Spleen (tissue), 11 donors: ENCODE data around the gene TSC22D4. TPM values are rescaled to one million over a fixed set of nuclear protein-coding genes. Genes with fewer than 3 reads are reported as not detected.
A peak's percentile ranks its signal among the peaks of the same experiment; 100 is the strongest.

Source experiments
- DNase-seq: peaks from one replicate; pipeline ENCODE4 v3.0.0-alpha.2; 2020
- H3K27ac ChIP-seq, 8 donors: fragments of 200-600 bp; sonication (generic) in 7 of 8; 1 replicate in 4 of 8; 2 replicates in 4 of 8; pipeline versions ENCODE4 v1.5.0 to v1.8.0; 2016 to 2021; ENCODE audit warnings: inconsistent platforms in 4 of 8, mild to moderate bottlenecking in 4 of 8, moderate library complexity in 1 of 8
- H3K27me3 ChIP-seq, 7 donors: fragments of 200-600 bp; sonication (generic) in 6 of 7; replicated peaks in 1 of 7; 1 replicate in 4 of 7; 2 replicates in 3 of 7; pipeline versions ENCODE4 v1.5.0 to v1.8.0; 2016 to 2021; ENCODE audit warnings: inconsistent platforms in 3 of 7, mild to moderate bottlenecking in 1 of 7
- H3K36me3 ChIP-seq, 6 donors: fragments of 200-600 bp; sonication (generic) in 5 of 6; 1 replicate in 4 of 6; 2 replicates in 2 of 6; pipeline versions ENCODE4 v1.5.0 to v1.8.0; 2016 to 2021; ENCODE audit warnings: inconsistent platforms in 2 of 6
- H3K4me1 ChIP-seq, 6 donors: fragments of 200-600 bp; sonication (generic) in 5 of 6; 1 replicate in 3 of 6; 2 replicates in 3 of 6; pipeline versions ENCODE4 v1.5.0 to v1.8.0; 2016 to 2021; ENCODE audit warnings: inconsistent platforms in 3 of 6
- H3K4me3 ChIP-seq, 8 donors: fragments of 200-600 bp; sonication (generic) in 7 of 8; 1 replicate in 4 of 8; 2 replicates in 4 of 8; pipeline versions ENCODE4 v1.5.0 to v1.8.0; 2016 to 2021; ENCODE audit warnings: inconsistent platforms in 4 of 8, mild to moderate bottlenecking in 4 of 8, moderate library complexity in 2 of 8
- H3K9me3 ChIP-seq, 8 donors: fragments of 200-600 bp; sonication (generic) in 7 of 8; 1 replicate in 4 of 8; 2 replicates in 4 of 8; pipeline versions ENCODE4 v1.5.0 to v1.8.0; 2016 to 2021; ENCODE audit warnings: inconsistent platforms in 4 of 8
- POLR2A ChIP-seq, 3 donors: fragments of 450-650 bp; IDR thresholded peaks; one replicate each; pipeline ENCODE4 v1.5.1; 2017; ENCODE audit warnings: antibody characterized with exemption in 3 of 3, mild to moderate bottlenecking in 1 of 3
- POLR2AphosphoS5 ChIP-seq, 3 donors: sonication (generic); formaldehyde crosslinking; IDR thresholded peaks; one replicate each; pipeline ENCODE4 v1.5.1; 2017; ENCODE audit warnings: antibody characterized with exemption in 3 of 3
- WGBS, 5 donors: extraction: QIAGEN DNeasy Blood & Tissue Kit in 3 of 5; methylation state at CpG; one replicate each; pipeline versions ENCODE4 v1.1.5 to v1.1.7; 2013 to 2018; 5-methylcytosine and 5-hydroxymethylcytosine counted together
- intact Hi-C: fragments of 100-400 bp; cut with DNase I; formaldehyde crosslinking; loops from one replicate; pipeline ENCODE4 v1.15.0; 2023; ENCODE audit warnings: low total_unique reads
- polyA plus RNA-seq, 3 donors: library from polyadenylated mRNA; stranded (reverse); fragments of 200-250 nt; gene quantifications; one replicate each; pipeline ENCODE4 v1.2.1, GENCODE V29; 2013
- total RNA-seq, 7 donors: library from RNA; depleted of rRNA in 3 of 7; stranded (reverse); fragments of >200 nt in 3 of 7; fragmentation: NEBNext Ultra II Directional in 4 of 7; extraction: Animal tissue kit (Norgen Biotek cat#: 25700) in 4 of 7; gene quantifications; one replicate each; pipeline versions ENCODE4 v1.1.0 to v1.2.1, GENCODE V29; 2016 to 2021
- TF ChIP-seq, protein P1 (sequence below), 11 experiments: fragments of 200-600 bp in 7 of 11; fragments of 450-650 bp in 4 of 11; sonication (generic) in 4 of 11; IDR thresholded peaks in 8 of 11; conservative IDR thresholded peaks in 3 of 11; 1 replicate in 7 of 11; 2 replicates in 4 of 11; pipeline versions ENCODE4 v1.4.0 to v1.8.0; 2016 to 2021; ENCODE audit warnings: antibody characterized with exemption in 11 of 11, inconsistent platforms in 4 of 11, mild to moderate bottlenecking in 1 of 11
- donor health status: healthy with polysubstance abuse.
- donor health status: DM: no; HTN: no; CAD: no; lungs with moderate emphysema.
- donor health status: DM: no; HTN: no; CAD: no.
- donor health status: Bipolar disorder and iron deficiency.
- donor health status: healthy.
- donor health status: DM: no; HTN: no; CAD: no.
- donor health status: DM: yes; HTN: yes; CAD: no.

Gene TSC22D4
- total and polyA plus RNA-seq, 10 donors = 57.2 to 119 (median 94.8) TPM

DNA sequence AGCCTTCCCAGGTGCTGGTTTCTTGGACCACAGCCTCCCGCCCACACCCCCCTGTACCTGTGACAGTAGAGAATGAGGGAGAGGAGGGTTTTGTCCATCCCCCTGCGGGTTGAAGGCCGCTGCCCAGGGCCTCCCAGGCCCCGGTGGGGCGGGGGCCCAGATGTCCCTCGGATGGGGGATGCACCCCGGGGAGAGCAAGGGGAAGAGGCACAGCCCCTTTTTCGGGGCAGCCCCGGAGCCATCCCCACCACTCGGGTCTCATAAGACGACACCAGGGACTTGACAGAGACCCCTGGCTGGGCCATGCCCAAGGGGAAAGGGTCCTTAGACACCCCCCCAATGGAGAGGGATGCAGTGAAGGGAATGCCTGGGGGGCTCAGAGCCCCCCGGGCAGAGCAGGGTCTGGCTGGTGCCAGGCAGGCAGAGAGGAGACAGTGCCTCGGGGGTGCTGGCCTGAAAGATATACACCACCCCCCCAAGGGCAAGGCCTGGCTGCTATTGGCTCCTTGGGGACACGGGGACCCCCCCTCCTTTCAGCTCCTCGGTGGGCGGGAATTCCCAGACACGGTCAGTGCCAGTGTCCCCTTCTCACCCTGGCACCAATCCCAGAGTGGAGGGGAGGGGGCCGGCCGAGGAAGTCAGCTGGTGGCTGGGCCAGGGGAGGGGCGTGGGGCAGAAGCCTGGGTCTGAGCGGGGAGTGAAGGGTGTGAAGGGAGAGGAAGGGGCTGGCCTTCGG lies 11.2 kb downstream of the TSC22D4 start:
- intact Hi-C loops = loop anchor here (2.0 kb wide), 1 partner anchor 95 kb away; no protein-coding TSS in a partner anchor
- DNase-seq = peak; percentile 76
- peak in 1 of 3 donors; percentile 47 for TF ChIP-seq POLR2AphosphoS5 (IDR thresholded peaks at IDR 0.05)
- TF ChIP-seq, protein P1, sequence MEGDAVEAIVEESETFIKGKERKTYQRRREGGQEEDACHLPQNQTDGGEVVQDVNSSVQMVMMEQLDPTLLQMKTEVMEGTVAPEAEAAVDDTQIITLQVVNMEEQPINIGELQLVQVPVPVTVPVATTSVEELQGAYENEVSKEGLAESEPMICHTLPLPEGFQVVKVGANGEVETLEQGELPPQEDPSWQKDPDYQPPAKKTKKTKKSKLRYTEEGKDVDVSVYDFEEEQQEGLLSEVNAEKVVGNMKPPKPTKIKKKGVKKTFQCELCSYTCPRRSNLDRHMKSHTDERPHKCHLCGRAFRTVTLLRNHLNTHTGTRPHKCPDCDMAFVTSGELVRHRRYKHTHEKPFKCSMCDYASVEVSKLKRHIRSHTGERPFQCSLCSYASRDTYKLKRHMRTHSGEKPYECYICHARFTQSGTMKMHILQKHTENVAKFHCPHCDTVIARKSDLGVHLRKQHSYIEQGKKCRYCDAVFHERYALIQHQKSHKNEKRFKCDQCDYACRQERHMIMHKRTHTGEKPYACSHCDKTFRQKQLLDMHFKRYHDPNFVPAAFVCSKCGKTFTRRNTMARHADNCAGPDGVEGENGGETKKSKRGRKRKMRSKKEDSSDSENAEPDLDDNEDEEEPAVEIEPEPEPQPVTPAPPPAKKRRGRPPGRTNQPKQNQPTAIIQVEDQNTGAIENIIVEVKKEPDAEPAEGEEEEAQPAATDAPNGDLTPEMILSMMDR (IDR thresholded peaks at IDR 0.05 in 8 of 11, conservative IDR thresholded peaks at IDR 0.05 in 3 of 11) = no peak
- no peak for TF ChIP-seq POLR2A (IDR thresholded peaks at IDR 0.05)
- H3K27me3 ChIP-seq = no peaks in the 10 kb centered on the region
- no peak overlapping the region for H3K4me3 ChIP-seq
- H3K36me3 ChIP-seq = peaks cover 0 to 97% (median 46%) of the 10 kb centered on the region in 6 donors
- 69 to 82% (median 74%) methylated on average over 13 to 22 of the region's 22 CpGs for WGBS, 5 donors
- H3K4me1 ChIP-seq = peaks cover 17 to 82% (median 45%) of the 10 kb centered on the region in 6 donors
- H3K27ac ChIP-seq = peak overlapping the region in 2 of 8 donors; percentile 21 to 28
- H3K9me3 ChIP-seq = no peaks in the 10 kb centered on the region

DNA sequence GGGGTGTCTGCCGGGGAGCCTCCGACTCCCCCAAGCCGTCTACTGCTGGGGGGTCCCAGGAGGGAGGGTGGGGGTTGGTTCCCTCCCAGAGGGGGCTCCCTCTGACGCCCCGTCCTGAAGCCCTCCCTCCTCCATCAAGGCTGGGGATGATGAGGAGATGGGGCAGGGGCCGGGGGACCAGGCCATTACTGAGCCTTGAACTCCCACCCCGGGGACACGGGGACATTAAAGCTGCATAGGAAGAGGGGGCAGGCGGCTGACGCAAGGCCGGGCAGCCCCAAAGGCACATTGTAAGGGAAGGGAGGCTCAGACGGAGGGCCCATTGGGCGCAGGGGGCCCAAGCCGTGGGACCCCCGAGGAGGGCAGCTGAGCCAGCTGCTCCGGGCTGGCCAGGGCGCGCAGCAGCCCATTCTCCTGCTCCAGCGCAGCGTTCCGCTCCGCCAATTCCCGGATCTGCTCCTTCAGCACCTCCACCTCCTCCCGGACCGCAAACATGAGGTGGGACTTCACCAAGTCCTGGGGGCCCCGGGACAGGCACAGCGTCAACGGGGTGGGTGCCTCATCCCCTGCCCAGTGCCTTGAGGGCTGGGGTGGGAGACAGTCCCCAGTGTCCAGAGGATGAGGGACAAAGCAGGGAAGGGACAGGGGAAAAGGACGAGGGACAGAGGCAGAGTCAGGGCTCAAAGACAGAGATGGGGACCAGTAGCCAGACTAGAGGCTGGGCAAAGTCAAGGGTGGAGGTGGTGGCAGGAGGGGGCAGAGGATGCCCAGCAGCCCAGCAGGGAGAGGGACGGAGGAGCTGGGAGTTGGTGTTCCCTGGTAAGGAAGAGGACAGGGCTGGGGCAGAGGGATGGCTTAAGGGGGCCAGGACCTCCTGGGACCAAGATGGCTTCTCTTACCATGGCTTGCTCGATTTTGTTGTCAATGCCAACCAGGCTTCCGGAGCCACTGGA lies 12.1 kb downstream of the TSC22D4 start:
- 82 to 90% (median 84%) methylated on average over 30 to 32 of the region's 32 CpGs for WGBS, 5 donors
- no peaks in the 10 kb centered on the region for H3K27me3 ChIP-seq
- peaks cover 0 to 97% (median 45%) of the 10 kb centered on the region in 6 donors for H3K36me3 ChIP-seq
- intact Hi-C loops = no loop called here
- no peak overlapping the region for H3K4me3 ChIP-seq
- peak overlapping the region in 2 of 8 donors; percentile 21 to 60 for H3K27ac ChIP-seq
- DNase-seq = no peak
- TF ChIP-seq POLR2AphosphoS5 (IDR thresholded peaks at IDR 0.05) (peak in 2 of 3 donors; percentile 38 to 69), POLR2A (IDR thresholded peaks at IDR 0.05) (no peak)
- peaks cover 13 to 73% (median 38%) of the 10 kb centered on the region in 6 donors for H3K4me1 ChIP-seq
- no peaks in the 10 kb centered on the region for H3K9me3 ChIP-seq

DNA sequence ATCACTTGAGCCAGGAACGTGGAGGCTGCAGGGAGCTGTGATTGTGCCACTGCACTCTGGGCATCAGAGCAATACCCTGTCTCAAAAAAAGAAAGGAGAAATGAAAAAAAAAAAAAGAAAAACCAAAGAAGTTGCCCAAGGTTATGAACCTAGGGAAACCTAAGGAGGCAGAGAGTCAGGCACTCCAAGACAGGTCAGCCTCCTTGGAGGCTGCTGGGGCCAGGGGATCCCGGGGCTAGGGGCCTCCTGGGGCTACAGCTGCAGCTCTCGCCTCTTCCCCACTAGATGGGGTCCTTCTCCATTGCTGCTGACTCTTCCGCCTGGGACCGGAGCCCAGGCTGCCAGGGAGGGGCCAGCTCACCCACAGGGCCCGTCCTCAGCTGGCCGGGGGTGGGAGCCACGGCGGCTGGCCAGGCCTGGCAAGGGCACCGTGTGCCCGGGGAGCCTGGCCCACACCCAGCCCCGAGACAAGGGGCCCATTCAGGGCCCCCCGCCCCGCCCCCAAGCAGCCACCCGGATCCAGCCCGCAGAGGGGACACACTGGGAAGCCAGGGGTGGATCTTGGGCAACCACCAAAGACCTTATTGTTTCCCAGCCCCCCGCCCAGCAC lies 13.2 kb downstream of the TSC22D4 start:
- TF ChIP-seq, protein P1 (IDR thresholded peaks at IDR 0.05 in 8 of 11, conservative IDR thresholded peaks at IDR 0.05 in 3 of 11) = peak in 10 of 11 experiments; percentile 15 to 75 (median 56)
- TF ChIP-seq POLR2AphosphoS5 (IDR thresholded peaks at IDR 0.05) = peak; percentile 64 to 83 (median 76)
- TF ChIP-seq POLR2A (IDR thresholded peaks at IDR 0.05) = no peak
- intact Hi-C loops = no loop called here
- WGBS, 5 donors = 15 to 49% (median 27%) methylated on average over 10 to 17 of the region's 17 CpGs
- Histone ChIP-seq H3K9me3 (no peaks in the 10 kb centered on the region), H3K4me1 (peaks cover 13 to 62% (median 35%) of the 10 kb centered on the region in 6 donors), H3K27me3 (no peaks in the 10 kb centered on the region), H3K27ac (peak overlapping the region in 5 of 8 donors; percentile 31 to 60 (median 48)), H3K4me3 (no peak overlapping the region), H3K36me3 (peaks cover 0 to 97% (median 44%) of the 10 kb centered on the region in 6 donors)
- peak; percentile 84 for DNase-seq

DNA sequence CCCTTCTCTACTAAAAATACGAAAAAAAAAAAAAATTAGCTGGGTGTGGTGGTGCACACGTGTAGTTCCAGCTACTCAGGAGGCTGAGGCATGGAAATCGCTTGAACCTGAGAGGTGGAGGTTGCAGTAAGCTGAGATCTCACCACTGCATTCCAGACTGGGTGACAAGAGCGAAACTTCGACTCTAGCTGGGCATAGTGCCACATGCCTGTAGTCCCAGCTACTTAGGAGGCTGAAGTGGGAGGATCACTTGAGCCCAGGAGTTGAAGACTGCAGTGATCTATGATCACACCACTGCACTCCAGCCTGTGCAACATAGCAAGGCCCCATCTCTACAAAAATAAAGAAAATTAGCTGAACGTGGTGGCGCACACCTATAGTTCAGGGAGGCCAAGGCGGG lies 13.7 kb downstream of the TSC22D4 start:
- Histone ChIP-seq H3K36me3 (peaks cover 0 to 97% (median 40%) of the 10 kb centered on the region in 6 donors), H3K9me3 (no peaks in the 10 kb centered on the region), H3K27me3 (no peaks in the 10 kb centered on the region), H3K27ac (peak overlapping the region in 2 of 8 donors; percentile 31 to 60), H3K4me3 (no peak overlapping the region), H3K4me1 (peaks cover 13 to 57% (median 35%) of the 10 kb centered on the region in 6 donors)
- intact Hi-C loops = no loop called here
- 72 to 88% (median 83%) methylated on average over 8 of the region's 8 CpGs for whole genome bisulfite sequencing, 5 donors
- TF ChIP-seq POLR2AphosphoS5 (IDR thresholded peaks at IDR 0.05) (no peak), POLR2A (IDR thresholded peaks at IDR 0.05) (no peak)
- TF ChIP-seq, protein P1 (IDR thresholded peaks at IDR 0.05 in 8 of 11, conservative IDR thresholded peaks at IDR 0.05 in 3 of 11) = no peak
- no peak for DNase-seq
